CD14-positive monocyte (primary cell): ENCODE measurements around the gene GSPT1. TPM values are rescaled to one million over a fixed set of nuclear protein-coding genes. Genes with fewer than 3 reads are reported as not detected.
A peak's percentile ranks its signal among the peaks of the same experiment; 100 is the strongest.

Source experiments
- DNase-seq, 3 donors: peaks; one replicate each; pipeline ENCODE4 v3.0.0-alpha.2; 2011 to 2022
- H2AFZ ChIP-seq: 2 replicates; pipeline ENCODE4 v1.6.0; 2012; ENCODE audit warnings: mild to moderate bottlenecking, low read depth, low read length, inconsistent platforms; ENCODE audit not compliant: insufficient read depth, poor library complexity, severe bottlenecking
- H3K27ac ChIP-seq, 2 donors: 1 replicate in 1 of 2; 2 replicates in 1 of 2; pipeline ENCODE4 v1.5.1; 2012 to 2013; ENCODE audit warnings: low read length in 2 of 2, control low read depth in 1 of 2, inconsistent platforms in 1 of 2, low read depth in 1 of 2, mild to moderate bottlenecking in 1 of 2
- H3K27me3 ChIP-seq, 2 donors: one replicate each; pipeline versions ENCODE4 v1.6.0 to v1.6.1; 2011 to 2013; ENCODE audit warnings: low read length in 2 of 2; ENCODE audit not compliant: control insufficient read depth in 2 of 2, insufficient read depth in 2 of 2
- H3K36me3 ChIP-seq, 2 donors: replicated peaks in 1 of 2; 1 replicate in 1 of 2; 2 replicates in 1 of 2; pipeline versions ENCODE4 v1.5.1 to v1.6.1; 2012 to 2013; ENCODE audit warnings: low read length in 2 of 2, control low read depth in 1 of 2, inconsistent platforms in 1 of 2, mild to moderate bottlenecking in 1 of 2; ENCODE audit not compliant: insufficient read depth in 2 of 2, control insufficient read depth in 1 of 2
- H3K4me1 ChIP-seq, 2 donors: 1 replicate in 1 of 2; 2 replicates in 1 of 2; pipeline versions ENCODE4 v1.5.1 to v1.6.1; 2012 to 2013; ENCODE audit warnings: low read length in 2 of 2, control low read depth in 1 of 2, inconsistent platforms in 1 of 2, mild to moderate bottlenecking in 1 of 2, moderate library complexity in 1 of 2; ENCODE audit not compliant: insufficient read depth in 2 of 2, control insufficient read depth in 1 of 2
- H3K4me2 ChIP-seq: replicated peaks from 2 replicates; pipeline ENCODE3; 2012; ENCODE audit warnings: low read length, moderate library complexity, mild to moderate bottlenecking; ENCODE audit not compliant: poor library complexity, severe bottlenecking; ENCODE audit errors: extremely low read depth
- H3K4me3 ChIP-seq, 3 experiments: fragments of 200-600 bp in 1 of 3; sonication (generic) in 1 of 3; replicated peaks in 1 of 3; 1 replicate in 2 of 3; 2 replicates in 1 of 3; pipeline ENCODE4 v1.5.1; 2011 to 2013; ENCODE audit warnings: low read length in 3 of 3, mild to moderate bottlenecking in 3 of 3, control low read depth in 2 of 3, low read depth in 2 of 3, inconsistent platforms in 1 of 3, moderate library complexity in 1 of 3
- H3K79me2 ChIP-seq: 2 replicates; pipeline ENCODE4 v1.6.0; 2012; ENCODE audit warnings: mild to moderate bottlenecking, control low read depth, inconsistent platforms, low read length, moderate library complexity; ENCODE audit not compliant: insufficient read depth
- H3K9ac ChIP-seq: 2 replicates; pipeline ENCODE4 v1.6.0; 2017; ENCODE audit warnings: low read length, mild to moderate bottlenecking; ENCODE audit not compliant: insufficient read depth, poor library complexity, severe bottlenecking
- H3K9me3 ChIP-seq, 2 donors: replicated peaks in 1 of 2; 1 replicate in 1 of 2; 2 replicates in 1 of 2; pipeline versions ENCODE4 v1.5.1 to v1.6.1; 2012 to 2013; ENCODE audit warnings: low read length in 2 of 2, control low read depth in 1 of 2; ENCODE audit not compliant: control insufficient read depth in 1 of 2, insufficient read depth in 1 of 2
- H4K20me1 ChIP-seq: 2 replicates; pipeline ENCODE4 v1.6.0; 2012; ENCODE audit warnings: mild to moderate bottlenecking, low read length, control low read depth, moderate library complexity; ENCODE audit not compliant: insufficient read depth
- H3K27ac Mint-ChIP-seq, 7 donors: one replicate each; pipeline ENCODE4 v1.8.0; 2020; ENCODE audit warnings: mild to moderate bottlenecking in 7 of 7, mixed read lengths in 7 of 7, moderate library complexity in 6 of 7, inconsistent platforms in 2 of 7
- H3K27me3 Mint-ChIP-seq, 3 donors: one replicate each; pipeline ENCODE4 v1.8.0; 2021 to 2022; ENCODE audit warnings: low read depth in 3 of 3, mild to moderate bottlenecking in 3 of 3, mixed read lengths in 3 of 3, moderate library complexity in 3 of 3, inconsistent platforms in 1 of 3
- H3K36me3 Mint-ChIP-seq, 2 donors: one replicate each; pipeline ENCODE4 v1.8.0; 2020; ENCODE audit warnings: mixed read lengths in 2 of 2, inconsistent platforms in 1 of 2, mild to moderate bottlenecking in 1 of 2
- H3K4me1 Mint-ChIP-seq: one replicate; pipeline ENCODE4 v1.8.0; 2020; ENCODE audit warnings: mild to moderate bottlenecking, mixed read lengths
- H3K4me3 Mint-ChIP-seq, 2 donors: one replicate each; pipeline ENCODE4 v1.8.0; 2020; ENCODE audit warnings: mild to moderate bottlenecking in 2 of 2, mixed read lengths in 2 of 2, moderate library complexity in 1 of 2
- H3K9me3 Mint-ChIP-seq, 7 donors: one replicate each; pipeline ENCODE4 v1.8.0; 2020 to 2022; ENCODE audit warnings: mixed read lengths in 7 of 7, mild to moderate bottlenecking in 6 of 7, moderate library complexity in 6 of 7, inconsistent platforms in 2 of 7
- CTCF ChIP-seq: fragments of 200-600 bp; IDR thresholded peaks from one replicate; pipeline ENCODE4 v1.8.0; 2022; ENCODE audit warnings: antibody characterized with exemption, mild to moderate bottlenecking
- WGBS: methylation state at CpG from one replicate; pipeline ENCODE4 v1.1.5; 2013; ENCODE audit warnings: missing lambda C conversion rate; ENCODE audit not compliant: insufficient coverage; 5-methylcytosine and 5-hydroxymethylcytosine counted together
- intact Hi-C, 2 donors: fragments of 100-400 bp; cut with micrococcal nuclease; formaldehyde crosslinking; loops; one replicate each; pipeline versions ENCODE4 v1.15.0 to v1.15.1; 2023
- polyA plus RNA-seq, 3 donors: library from polyadenylated mRNA; depleted of rRNA in 1 of 3; unstranded in 2 of 3; stranded (reverse) in 1 of 3; fragments of 300-500 nt in 2 of 3; fragments of >200 nt in 1 of 3; fragmentation: Illumina TruSeq in 2 of 3; gene quantifications; 1 replicate in 2 of 3; 2 replicates in 1 of 3; pipeline ENCODE4 v1.2.3, GENCODE V29; 2012 to 2021

The GSPT1 gene
- polyA plus RNA-seq, 3 donors = 22.4 to 48.3 (median 47.9) TPM

GRCh38 chr16:11835891-11836649 is 79.7 kb downstream of the GSPT1 start:
- Histone ChIP-seq H3K4me3 (no peak overlapping the region), H3K4me1 (peaks cover 13 to 18% of the 10 kb centered on the region in 2 donors), H3K9me3 (no peaks in the 10 kb centered on the region), H3K27ac (no peak overlapping the region), H3K36me3 (peaks cover 50 to 53% of the 10 kb centered on the region in 2 donors), H3K4me2 (no peak overlapping the region), H2AFZ (no peak overlapping the region), H3K79me2 (no peaks in the 10 kb centered on the region), H4K20me1 (peaks cover 11% of the 10 kb centered on the region), H3K27me3 (no peaks in the 10 kb centered on the region), H3K9ac (no peak overlapping the region)
- no peak for TF ChIP-seq CTCF
- no peak overlapping the region for H3K4me3 Mint-ChIP-seq
- no peaks in the 10 kb centered on the region for H3K27me3 Mint-ChIP-seq
- H3K27ac Mint-ChIP-seq = peak overlapping the region in 2 of 7 donors; percentile 51 to 62
- intact Hi-C loops = no loop called here
- H3K36me3 Mint-ChIP-seq = peaks cover 49 to 54% of the 10 kb centered on the region in 2 donors
- no peak for DNase-seq
- H3K9me3 Mint-ChIP-seq = no peaks in the 10 kb centered on the region
- H3K4me1 Mint-ChIP-seq = peaks cover 19% of the 10 kb centered on the region
- 68% methylated on average over 5 of the region's 9 CpGs for WGBS

GRCh38 chr16:11835309-11835708 is 80.4 kb downstream of the GSPT1 start:
- Histone ChIP-seq H3K36me3 (peaks cover 43 to 45% of the 10 kb centered on the region in 2 donors), H3K4me2 (no peak overlapping the region), H3K9me3 (no peaks in the 10 kb centered on the region), H3K9ac (no peak overlapping the region), H3K4me3 (no peak overlapping the region), H3K27me3 (no peaks in the 10 kb centered on the region), H2AFZ (no peak overlapping the region), H4K20me1 (peaks cover 7% of the 10 kb centered on the region), H3K79me2 (no peaks in the 10 kb centered on the region), H3K27ac (no peak overlapping the region), H3K4me1 (peaks cover 13 to 18% of the 10 kb centered on the region in 2 donors)
- Mint-ChIP-seq H3K9me3 (no peaks in the 10 kb centered on the region), H3K27ac (peak overlapping the region in 1 of 7 donors; percentile 24), H3K4me3 (no peak overlapping the region), H3K36me3 (peaks cover 43 to 47% of the 10 kb centered on the region in 2 donors), H3K27me3 (no peaks in the 10 kb centered on the region), H3K4me1 (peaks cover 19% of the 10 kb centered on the region)
- DNase-seq = no peak
- 100% methylated on average over 1 of the region's 4 CpGs for WGBS
- TF ChIP-seq CTCF = no peak
- intact Hi-C loops = no loop called here
